Naive thymus-derived CD4-positive, alpha-beta T cell (primary cell): Measurements from ENCODE around the gene CDC42BPG. TPM values are rescaled to one million over a fixed set of nuclear protein-coding genes. Genes with fewer than 3 reads are reported as not detected.

Experiments used
- ATAC-seq: fragments of 150-1000 bp; cut with Tn5 transposase; 2 replicates; pipeline ENCODE4 v1.10.0; 2021; ENCODE audit warnings: mild to moderate bottlenecking, moderate library complexity
- CTCF ChIA-PET: fragments of 350-600 bp; sonication (Branson Sonifier 250); formaldehyde crosslinking; loops from one replicate; lab custom pipeline; 2021; ENCODE audit warnings: antibody characterized with exemption; lab: Charles Lee
- POLR2A ChIA-PET: fragments of 350-600 bp; sonication (Branson Sonifier 250); formaldehyde crosslinking; loops from one replicate; lab custom pipeline; 2021; ENCODE audit warnings: antibody characterized with exemption, inconsistent platforms; lab: Charles Lee
- DNase-seq, 9 donors: peaks; one replicate each; pipeline versions ENCODE4 v3.0.0 to v3.0.0-alpha.2; 2020 to 2022; ENCODE audit warnings: mixed read lengths in 1 of 9
- H3K27ac ChIP-seq: one replicate; pipeline ENCODE4 v1.7.0; 2013; ENCODE audit warnings: mild to moderate bottlenecking, low read depth, low read length, moderate library complexity
- H3K27me3 ChIP-seq, 2 donors: one replicate each; pipeline ENCODE4 v1.7.0; 2013; ENCODE audit warnings: low read length in 2 of 2, mild to moderate bottlenecking in 2 of 2, moderate library complexity in 2 of 2; ENCODE audit not compliant: control insufficient read depth in 2 of 2, insufficient read depth in 2 of 2
- H3K36me3 ChIP-seq, 3 experiments: 1 replicate in 2 of 3; 2 replicates in 1 of 3; pipeline ENCODE4 v1.7.0; 2013; ENCODE audit warnings: low read length in 3 of 3, mild to moderate bottlenecking in 3 of 3, moderate library complexity in 1 of 3; ENCODE audit not compliant: insufficient read depth in 3 of 3, control insufficient read depth in 2 of 3
- H3K4me1 ChIP-seq, 2 donors: one replicate each; pipeline ENCODE4 v1.7.0; 2013; ENCODE audit warnings: low read length in 2 of 2, mild to moderate bottlenecking in 2 of 2, moderate library complexity in 1 of 2; ENCODE audit not compliant: control insufficient read depth in 2 of 2, insufficient read depth in 2 of 2
- H3K4me3 ChIP-seq: 2 replicates; pipeline ENCODE4 v1.7.0; 2013; ENCODE audit warnings: mild to moderate bottlenecking, low read length
- H3K9me3 ChIP-seq, 3 experiments: 1 replicate in 2 of 3; 2 replicates in 1 of 3; pipeline ENCODE4 v1.7.0; 2013; ENCODE audit warnings: low read length in 3 of 3; ENCODE audit not compliant: control insufficient read depth in 2 of 3
- H3K27ac Mint-ChIP-seq, 9 donors: one replicate each; pipeline ENCODE4 v1.8.0; 2020 to 2022; ENCODE audit warnings: mixed read lengths in 9 of 9, mild to moderate bottlenecking in 8 of 9, moderate library complexity in 5 of 9, inconsistent platforms in 2 of 9
- H3K27me3 Mint-ChIP-seq, 5 donors: one replicate each; pipeline ENCODE4 v1.8.0; 2021 to 2022; ENCODE audit warnings: mixed read lengths in 5 of 5, mild to moderate bottlenecking in 1 of 5
- H3K36me3 Mint-ChIP-seq, 5 donors: one replicate each; pipeline ENCODE4 v1.8.0; 2020 to 2022; ENCODE audit warnings: mixed read lengths in 5 of 5, mild to moderate bottlenecking in 3 of 5, inconsistent platforms in 1 of 5
- H3K4me1 Mint-ChIP-seq, 7 donors: one replicate each; pipeline ENCODE4 v1.8.0; 2020 to 2022; ENCODE audit warnings: mixed read lengths in 7 of 7, mild to moderate bottlenecking in 3 of 7, inconsistent platforms in 1 of 7
- H3K4me3 Mint-ChIP-seq, 10 donors: one replicate each; pipeline ENCODE4 v1.8.0; 2020 to 2022; ENCODE audit warnings: mild to moderate bottlenecking in 10 of 10, mixed read lengths in 10 of 10, moderate library complexity in 6 of 10, inconsistent platforms in 2 of 10
- H3K9me3 Mint-ChIP-seq, 11 donors: one replicate each; pipeline ENCODE4 v1.8.0; 2020 to 2022; ENCODE audit warnings: mixed read lengths in 11 of 11, mild to moderate bottlenecking in 4 of 11, inconsistent platforms in 1 of 11, moderate library complexity in 1 of 11
- intact Hi-C, 2 donors: fragments of 100-400 bp; cut with micrococcal nuclease; formaldehyde crosslinking; loops; one replicate each; pipeline ENCODE4 v1.15.1; 2023
- polyA plus RNA-seq, 2 donors: library from polyadenylated mRNA; unstranded; fragments of 300-500 nt; fragmentation: Illumina TruSeq; gene quantifications; one replicate each; pipeline ENCODE4 v1.2.3, GENCODE V29; 2021
- total RNA-seq, 6 experiments: library from RNA in 5 of 6; stranded (reverse) in 5 of 6; gene quantifications; 1 replicate in 5 of 6; 2 replicates in 1 of 6; pipeline ENCODE4 v1.2.3 and lab custom pipeline; 2021 to 2026

CDC42BPG gene
- total and polyA plus RNA-seq, 7 experiments from 2014 or later: 0.22 to 9.2 (median 6.9) TPM

DNA sequence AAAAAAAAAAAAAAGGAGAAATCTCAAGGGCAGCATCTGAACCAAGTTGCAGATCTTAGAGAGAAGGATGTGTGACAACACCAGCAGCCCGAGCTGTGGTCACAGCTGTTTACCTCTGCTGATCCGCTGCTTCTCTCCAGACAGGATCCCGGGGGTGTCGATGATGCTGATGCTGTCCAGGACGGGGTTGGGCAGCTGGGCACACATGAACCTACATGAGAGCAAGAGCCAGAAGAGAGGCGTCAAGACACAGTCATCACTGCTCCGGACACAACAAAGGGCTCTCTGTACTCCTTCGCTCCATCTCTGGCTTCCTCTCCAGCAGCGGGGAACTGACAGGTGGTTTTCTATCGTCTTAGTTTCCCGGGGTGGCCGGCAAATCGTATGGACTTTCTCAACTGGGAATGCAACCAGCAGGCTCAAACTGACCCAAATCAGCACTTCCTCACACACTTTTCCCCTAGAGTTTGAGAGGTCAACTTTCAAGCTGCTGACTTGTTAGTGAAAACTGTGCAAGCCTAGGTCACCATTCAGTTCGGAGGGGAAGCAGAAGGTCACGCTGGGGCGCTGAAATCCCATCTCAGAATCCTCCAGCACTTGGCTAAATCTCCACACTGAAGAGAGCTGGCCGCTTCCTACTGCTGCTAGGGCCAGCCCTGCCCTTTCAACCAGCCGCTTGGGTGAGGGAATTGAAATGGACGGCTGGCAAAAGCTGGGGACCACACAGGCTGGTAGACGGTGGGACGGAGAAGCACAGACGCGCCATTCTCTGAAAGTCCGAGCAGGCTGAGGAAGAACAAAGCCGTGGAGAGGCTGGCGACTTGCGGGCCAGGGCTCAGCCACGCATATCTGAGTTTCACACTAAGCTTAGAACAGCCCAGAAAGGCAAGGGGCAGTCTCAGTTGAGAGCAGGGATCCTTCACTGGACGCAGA is 30.1 kb upstream of the CDC42BPG start:
- intact Hi-C loops: loop anchor here in 1 of 2 donors (5.0 kb wide), 1 partner anchor 72 kb away; the partner anchor contains the start of gene MAP4K2
- peak overlapping the region; percentile 48 to 95 (median 91) for H3K27ac Mint-ChIP-seq
- Histone ChIP-seq H3K4me1 (peaks cover 64 to 68% of the 10 kb centered on the region in 2 donors), H3K27ac (peak overlapping the region; percentile 49), H3K4me3 (peak overlapping the region; percentile 100), H3K27me3 (no peaks in the 10 kb centered on the region), H3K36me3 (peaks cover 12 to 50% (median 17%) of the 10 kb centered on the region in 3 experiments), H3K9me3 (no peaks in the 10 kb centered on the region)
- CTCF ChIA-PET: interaction anchor here (1.8 to 30.3 kb wide), 2 partner anchors 14 to 18 kb away, joined by 6 to 945 read pairs; partner anchors contain the start of gene CDC42BPG
- H3K36me3 Mint-ChIP-seq: peaks cover 3 to 38% (median 27%) of the 10 kb centered on the region in 5 donors
- H3K4me1 Mint-ChIP-seq: peaks cover 54 to 81% (median 68%) of the 10 kb centered on the region in 7 donors
- POLR2A ChIA-PET: interaction anchor here (0.6 to 26.0 kb wide), 7 partner anchors 11 to 1310 kb away, joined by 3 to 1324 read pairs (median 4); partner anchors contain the start of genes CDC42BPG, MEN1 and SF1
- peak overlapping the region; percentile 95 to 99 (median 98) for H3K4me3 Mint-ChIP-seq
- DNase-seq (peak in 1 of 9 donors; percentile 38), ATAC-seq (no peak)
- H3K27me3 Mint-ChIP-seq: no peaks in the 10 kb centered on the region
- H3K9me3 Mint-ChIP-seq: peaks cover 0 to 3% (median 0%) of the 10 kb centered on the region in 11 donors

DNA sequence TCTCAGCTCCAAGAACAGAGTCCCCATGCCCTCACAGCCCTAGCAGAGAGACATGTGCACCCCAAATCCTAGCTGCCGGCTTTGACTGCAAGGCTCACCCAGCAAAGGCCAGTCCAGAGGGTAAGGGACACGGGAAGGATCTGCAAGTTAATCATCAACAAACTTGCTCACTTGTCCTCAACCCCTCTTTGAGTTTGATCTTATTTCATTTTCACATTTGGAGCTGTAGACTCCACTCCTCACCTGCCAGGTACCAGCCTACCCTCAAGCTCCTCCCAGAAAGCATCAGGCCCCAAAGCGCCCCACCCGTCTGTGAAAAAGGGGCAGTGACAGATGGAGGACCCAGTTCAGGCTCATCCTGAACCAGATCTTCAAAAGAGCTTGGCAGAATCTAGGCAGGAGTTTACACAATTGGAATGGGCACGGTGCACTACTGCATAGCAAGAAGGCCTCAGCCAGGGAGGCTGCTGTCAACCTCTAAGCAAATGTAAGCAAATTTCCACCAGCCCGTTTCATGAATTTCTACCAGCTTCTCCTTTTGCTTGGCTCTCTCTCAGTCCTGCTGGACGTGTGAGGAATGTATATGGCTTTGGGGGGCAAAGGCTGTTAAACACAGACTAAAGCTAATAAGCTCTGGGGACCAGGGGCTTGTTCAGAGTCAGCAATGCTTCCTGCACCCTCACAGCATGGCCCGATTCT is 28.5 kb upstream of the CDC42BPG start:
- peaks cover 63 to 89% (median 77%) of the 10 kb centered on the region in 7 donors for H3K4me1 Mint-ChIP-seq
- intact Hi-C loops: no loop called here
- no peak for ATAC-seq
- H3K9me3 Mint-ChIP-seq: peaks cover 0 to 3% (median 0%) of the 10 kb centered on the region in 11 donors
- CTCF ChIA-PET: interaction anchor here (0.7 to 30.3 kb wide), 3 partner anchors 17 to 21 kb away, joined by 3 to 945 read pairs (median 13); partner anchors contain the start of gene CDC42BPG
- Histone ChIP-seq H3K4me3 (peak overlapping the region; percentile 24), H3K36me3 (peaks cover 12 to 53% (median 17%) of the 10 kb centered on the region in 3 experiments), H3K27me3 (no peaks in the 10 kb centered on the region), H3K9me3 (no peaks in the 10 kb centered on the region), H3K4me1 (peaks cover 74 to 77% of the 10 kb centered on the region in 2 donors), H3K27ac (peak overlapping the region; percentile 57)
- no peaks in the 10 kb centered on the region for H3K27me3 Mint-ChIP-seq
- POLR2A ChIA-PET: interaction anchor here (0.6 to 26.0 kb wide), 9 partner anchors 8 to 703 kb away, joined by 3 to 1324 read pairs (median 4); partner anchors contain the start of genes CDC42BPG and ZNHIT2
- DNase-seq: peak in 1 of 9 donors; percentile 22
- H3K4me3 Mint-ChIP-seq: peak overlapping the region; percentile 31 to 86 (median 68)
- H3K27ac Mint-ChIP-seq: peak overlapping the region; percentile 3 to 94 (median 76)
- peaks cover 3 to 46% (median 32%) of the 10 kb centered on the region in 5 donors for H3K36me3 Mint-ChIP-seq

DNA sequence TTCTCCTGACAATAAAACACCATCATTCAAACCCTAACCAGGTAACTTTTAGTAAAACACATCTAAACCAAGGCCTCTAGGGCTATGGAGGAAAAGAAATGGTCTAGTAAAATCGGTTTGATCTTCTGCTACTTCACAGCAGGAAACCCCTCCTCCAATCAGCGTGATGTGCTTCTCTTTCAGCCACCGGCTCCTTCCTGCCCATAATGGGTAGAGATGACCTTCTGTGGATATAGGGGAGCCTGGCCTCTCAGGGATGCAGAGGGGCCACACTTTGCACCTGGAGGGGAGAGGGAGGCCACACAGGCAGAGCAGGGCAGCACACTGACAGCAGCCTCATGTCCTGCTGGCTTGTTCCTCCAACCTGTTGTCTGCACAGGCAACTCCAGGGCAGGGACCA is 27.0 kb upstream of the CDC42BPG start:
- Histone ChIP-seq H3K9me3 (no peaks in the 10 kb centered on the region), H3K27me3 (no peaks in the 10 kb centered on the region), H3K27ac (peak overlapping the region; percentile 67), H3K4me3 (peak overlapping the region; percentile 44), H3K4me1 (peaks cover 78 to 88% of the 10 kb centered on the region in 2 donors), H3K36me3 (peaks cover 12 to 52% (median 17%) of the 10 kb centered on the region in 3 experiments)
- H3K27ac Mint-ChIP-seq: peak overlapping the region; percentile 77 to 94 (median 91)
- peaks cover 70 to 92% (median 78%) of the 10 kb centered on the region in 7 donors for H3K4me1 Mint-ChIP-seq
- DNase-seq (no peak), ATAC-seq (no peak)
- peaks cover 3 to 46% (median 24%) of the 10 kb centered on the region in 5 donors for H3K36me3 Mint-ChIP-seq
- H3K9me3 Mint-ChIP-seq: no peaks in the 10 kb centered on the region
- intact Hi-C loops: no loop called here
- CTCF ChIA-PET: interaction anchor here (30.3 kb wide), 1 partner anchor 15 kb away, joined by 945 read pairs; the partner anchor contains the start of gene CDC42BPG
- H3K27me3 Mint-ChIP-seq: no peaks in the 10 kb centered on the region
- H3K4me3 Mint-ChIP-seq: peak overlapping the region; percentile 74 to 86 (median 80)
- POLR2A ChIA-PET: interaction anchor here (1.6 to 26.0 kb wide), 2 partner anchors 9 to 15 kb away, joined by 6 to 1324 read pairs; partner anchors contain the start of gene CDC42BPG

DNA sequence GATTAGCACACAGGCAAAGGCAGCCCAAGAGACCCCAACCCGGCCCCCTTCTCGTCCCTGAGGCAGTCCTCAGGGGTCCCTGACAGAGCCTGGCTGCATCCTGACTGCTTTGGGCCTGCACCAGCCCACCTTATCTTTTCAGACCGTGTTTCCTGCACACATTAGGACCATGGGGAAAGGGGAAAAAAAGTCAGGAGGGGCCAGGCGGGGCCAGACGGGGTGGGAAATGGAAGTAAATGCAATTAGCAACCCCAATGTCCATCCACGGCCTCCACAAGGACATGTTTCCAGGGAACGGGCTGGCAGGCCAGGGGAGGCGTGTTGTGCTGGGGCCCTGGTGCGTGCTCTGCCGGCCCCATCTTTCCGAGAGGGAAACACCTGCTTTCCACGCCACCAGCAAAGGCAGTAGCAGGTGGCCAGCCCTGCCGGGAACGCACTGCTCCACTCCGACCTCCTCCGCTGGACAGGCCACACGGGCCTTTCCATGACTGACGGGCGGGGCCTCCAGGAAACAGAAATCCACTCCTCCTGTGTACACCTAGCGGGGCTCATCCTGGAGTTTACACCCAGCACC is 26.5 kb upstream of the CDC42BPG start:
- ATAC-seq: no peak
- Histone ChIP-seq H3K9me3 (no peaks in the 10 kb centered on the region), H3K4me1 (peaks cover 81 to 93% of the 10 kb centered on the region in 2 donors), H3K27me3 (no peaks in the 10 kb centered on the region), H3K27ac (peak overlapping the region; percentile 67), H3K4me3 (peak overlapping the region; percentile 64), H3K36me3 (peaks cover 12 to 52% (median 17%) of the 10 kb centered on the region in 3 experiments)
- H3K36me3 Mint-ChIP-seq: peaks cover 5 to 46% (median 24%) of the 10 kb centered on the region in 5 donors
- H3K27ac Mint-ChIP-seq: peak overlapping the region; percentile 82 to 97 (median 91)
- intact Hi-C loops: no loop called here
- peaks cover 72 to 92% (median 78%) of the 10 kb centered on the region in 7 donors for H3K4me1 Mint-ChIP-seq
- H3K4me3 Mint-ChIP-seq: peak overlapping the region; percentile 74 to 86 (median 81)
- DNase-seq: no peak
- CTCF ChIA-PET: interaction anchor here (1.4 to 30.3 kb wide), 5 partner anchors 10 to 20 kb away, joined by 5 to 945 read pairs (median 280); partner anchors contain the start of genes CDC42BPG and EHD1
- H3K27me3 Mint-ChIP-seq: no peaks in the 10 kb centered on the region
- POLR2A ChIA-PET: interaction anchor here (0.5 to 29.3 kb wide), 5 partner anchors 13 to 242 kb away, joined by 3 to 1324 read pairs (median 3); partner anchors contain the start of genes CDC42BPG and EHD1
- peaks cover 0 to 2% (median 0%) of the 10 kb centered on the region in 11 donors for H3K9me3 Mint-ChIP-seq

DNA sequence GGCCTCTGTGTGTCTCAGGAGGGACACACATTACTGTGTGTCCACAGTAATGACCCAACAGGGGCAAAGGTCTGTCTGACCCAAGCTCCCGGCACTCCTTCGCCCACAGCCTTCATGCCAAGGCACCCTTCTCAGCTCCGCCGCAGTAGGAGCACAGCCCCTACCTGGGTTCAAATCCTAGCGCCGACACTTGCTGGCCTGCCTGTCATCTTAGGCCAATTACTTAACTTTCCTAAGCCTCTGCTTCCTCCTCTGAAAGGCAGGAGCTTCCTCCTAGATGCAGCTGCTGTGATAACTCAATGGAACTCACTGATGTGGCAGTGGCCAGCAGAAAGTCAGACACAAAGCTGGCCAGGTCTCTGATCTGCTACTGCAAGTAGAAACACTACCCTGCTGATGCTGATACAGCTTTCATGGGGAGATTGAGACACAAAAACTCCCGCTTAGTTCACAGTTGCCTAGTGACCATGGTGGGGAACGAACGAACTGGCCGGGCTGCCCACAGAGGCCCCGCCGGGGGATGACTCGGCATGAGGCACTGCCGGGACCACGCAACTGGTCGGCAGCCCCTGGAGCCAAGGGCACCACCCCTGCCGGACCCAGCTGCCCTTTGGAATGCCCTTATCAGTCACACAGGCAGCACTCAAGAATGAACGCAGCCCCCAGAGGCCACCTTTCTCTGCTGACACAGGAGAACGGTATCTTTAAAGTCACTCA is 25.9 kb upstream of the CDC42BPG start:
- peak overlapping the region; percentile 57 to 97 (median 89) for H3K27ac Mint-ChIP-seq
- ChIA-PET CTCF (interaction anchor here (1.4 to 29.8 kb wide), 4 partner anchors 9 to 19 kb away, joined by 5 to 945 read pairs (median 158); partner anchors contain the start of gene EHD1), POLR2A (interaction anchor here (0.5 to 29.3 kb wide), 8 partner anchors 14 to 242 kb away, joined by 3 to 1324 read pairs (median 3); partner anchors contain the start of genes CDC42BPG and EHD1)
- H3K9me3 Mint-ChIP-seq: peaks cover 0 to 5% (median 0%) of the 10 kb centered on the region in 11 donors
- H3K4me3 ChIP-seq: peak overlapping the region; percentile 64
- H3K9me3 ChIP-seq: no peaks in the 10 kb centered on the region
- peaks cover 9 to 46% (median 27%) of the 10 kb centered on the region in 5 donors for H3K36me3 Mint-ChIP-seq
- H3K27me3 Mint-ChIP-seq: no peaks in the 10 kb centered on the region
- ATAC-seq (peak; percentile 52), DNase-seq (no peak)
- peak overlapping the region; percentile 67 for H3K27ac ChIP-seq
- peak overlapping the region; percentile 75 to 86 (median 80) for H3K4me3 Mint-ChIP-seq
- no peaks in the 10 kb centered on the region for H3K27me3 ChIP-seq
- intact Hi-C loops: no loop called here
- peaks cover 12 to 52% (median 17%) of the 10 kb centered on the region in 3 experiments for H3K36me3 ChIP-seq
- H3K4me1 Mint-ChIP-seq: peaks cover 72 to 92% (median 78%) of the 10 kb centered on the region in 7 donors
- H3K4me1 ChIP-seq: peaks cover 83 to 95% of the 10 kb centered on the region in 2 donors
